Prostate gland (tissue), 2 donors: Measurements from ENCODE around the gene SPATA1. TPM values are rescaled to one million over a fixed set of nuclear protein-coding genes. Genes with fewer than 3 reads are reported as not detected.
"Not testable (repeated sequence)": the region's sequence is repeated elsewhere in the genome, so short reads cannot be mapped to it uniquely, and the experiment has no call there.

Source experiments
- DNase-seq: peaks from one replicate; pipeline ENCODE4 v3.0.0-alpha.2; 2019; ENCODE audit warnings: low spot score
- H3K27ac ChIP-seq, 2 donors: fragments of 200-600 bp; sonication (generic); 2 replicates each; pipeline ENCODE4 v1.5.1; 2017 to 2019
- H3K27me3 ChIP-seq: fragments of 200-600 bp; sonication (generic); replicated peaks from 2 replicates; pipeline ENCODE4 v1.5.1; 2019; ENCODE audit not compliant: insufficient read depth
- H3K36me3 ChIP-seq, 2 donors: fragments of 200-600 bp; sonication (generic); 1 replicate in 1 of 2; 2 replicates in 1 of 2; pipeline versions ENCODE4 v1.5.1 to v1.8.1; 2017 to 2019
- H3K4me1 ChIP-seq: fragments of 200-600 bp; sonication (generic); replicated peaks from 2 replicates; pipeline ENCODE4 v1.5.1; 2019
- H3K4me3 ChIP-seq, 2 donors: fragments of 200-600 bp; sonication (generic); 2 replicates each; pipeline ENCODE4 v1.5.1; 2017 to 2019
- H3K9me3 ChIP-seq: fragments of 200-600 bp; sonication (generic); 2 replicates; pipeline ENCODE4 v1.5.1; 2017
- CTCF ChIP-seq, 4 experiments: fragments of 200-600 bp in 2 of 4; fragments of 450-650 bp in 2 of 4; sonication (generic) in 2 of 4; IDR thresholded peaks; 1 replicate in 3 of 4; 2 replicates in 1 of 4; pipeline ENCODE4 v1.5.1; 2016 to 2019; ENCODE audit warnings: antibody characterized with exemption in 4 of 4, mild to moderate bottlenecking in 2 of 4, moderate library complexity in 2 of 4
- POLR2A ChIP-seq: fragments of 450-650 bp; IDR thresholded peaks from one replicate; pipeline ENCODE4 v1.6.1; 2016; ENCODE audit warnings: antibody characterized with exemption, mild to moderate bottlenecking
- POLR2AphosphoS5 ChIP-seq: sonication (generic); formaldehyde crosslinking; IDR thresholded peaks from one replicate; pipeline ENCODE4 v1.6.1; 2017; ENCODE audit warnings: antibody characterized with exemption
- WGBS: methylation state at CpG from one replicate; pipeline ENCODE4 v1.1.5; 2018; 5-methylcytosine and 5-hydroxymethylcytosine counted together
- intact Hi-C: fragments of 100-400 bp; cut with DNase I; formaldehyde crosslinking; loops from one replicate; pipeline ENCODE4 v1.14.2; 2022
- total RNA-seq, 2 donors: library from RNA; depleted of rRNA; stranded (reverse); fragments of >200 nt; gene quantifications; one replicate each; pipeline ENCODE4 v1.1.0, GENCODE V29; 2016

The SPATA1 gene
- total RNA-seq, 2 donors from 2014 or later, result 0.05 to 3.8 TPM

GRCh38 chr1:84583648-84584047 is 77.5 kb downstream of the SPATA1 start:
- intact Hi-C loops, result no loop called here
- Histone ChIP-seq H3K27me3 (no peaks in the 10 kb centered on the region), H3K4me3 (no peak overlapping the region), H3K9me3 (no peaks in the 10 kb centered on the region), H3K27ac (no peak overlapping the region), H3K4me1 (no peaks in the 10 kb centered on the region), H3K36me3 (no peaks in the 10 kb centered on the region)
- no peak for DNase-seq
- TF ChIP-seq CTCF (IDR thresholded peaks at IDR 0.05), result no peak
- TF ChIP-seq POLR2AphosphoS5, result no peak
- TF ChIP-seq POLR2A, result no peak
- WGBS, result 86% methylated on average over 10 of the region's 10 CpGs

GRCh38 chr1:84584126-84584525 is 77.9 kb downstream of the SPATA1 start:
- Histone ChIP-seq H3K9me3 (no peaks in the 10 kb centered on the region), H3K36me3 (no peaks in the 10 kb centered on the region), H3K4me3 (no peak overlapping the region), H3K27me3 (no peaks in the 10 kb centered on the region), H3K4me1 (no peaks in the 10 kb centered on the region), H3K27ac (no peak overlapping the region)
- WGBS, result 88% methylated on average over 2 of the region's 2 CpGs
- no peak for DNase-seq
- TF ChIP-seq POLR2AphosphoS5, result no peak
- no peak for TF ChIP-seq CTCF (IDR thresholded peaks at IDR 0.05)
- TF ChIP-seq POLR2A, result no peak
- intact Hi-C loops, result no loop called here

GRCh38 chr1:84585803-84586202 is 79.6 kb downstream of the SPATA1 start:
- H3K9me3 ChIP-seq, result no peaks in the 10 kb centered on the region
- no peaks in the 10 kb centered on the region for H3K4me1 ChIP-seq
- H3K27ac ChIP-seq, result no peak overlapping the region
- H3K4me3 ChIP-seq, result no peak overlapping the region
- TF ChIP-seq POLR2AphosphoS5 (no peak), CTCF (IDR thresholded peaks at IDR 0.05) (no peak), POLR2A (no peak)
- no peaks in the 10 kb centered on the region for H3K27me3 ChIP-seq
- no peak for DNase-seq
- H3K36me3 ChIP-seq, result no peaks in the 10 kb centered on the region
- intact Hi-C loops, result no loop called here
- WGBS, result 0% methylated on average over 1 of the region's 1 CpG

- no peak overlapping the region for H3K4me3 ChIP-seq
- H3K27ac ChIP-seq, result no peak overlapping the region
- H3K9me3 ChIP-seq, result no peaks in the 10 kb centered on the region
- DNase-seq, result no peak
- WGBS, result 85% methylated on average over 3 of the region's 3 CpGs
- no peaks in the 10 kb centered on the region for H3K27me3 ChIP-seq
- TF ChIP-seq POLR2A, result no peak
- intact Hi-C loops, result no loop called here
- no peaks in the 10 kb centered on the region for H3K4me1 ChIP-seq
- H3K36me3 ChIP-seq, result no peaks in the 10 kb centered on the region
Measured at GRCh38 chr1:84587099-84587498, 80.9 kb downstream of the SPATA1 start.

GRCh38 chr1:84594959-84595358 is 88.8 kb downstream of the SPATA1 start:
- WGBS, result 97% methylated on average over 2 of the region's 2 CpGs
- H3K27me3 ChIP-seq, intact Hi-C loops, DNase-seq, H3K9me3 ChIP-seq, H3K36me3 ChIP-seq, H3K27ac ChIP-seq, H3K4me1 ChIP-seq, H3K4me3 ChIP-seq: not testable (repeated sequence)

GRCh38 chr1:84597011-84597410 is 90.8 kb downstream of the SPATA1 start:
- WGBS, result 83% methylated on average over 1 of the region's 1 CpG
- no peak for TF ChIP-seq POLR2A
- TF ChIP-seq CTCF (IDR thresholded peaks at IDR 0.05), result no peak
- no peak for TF ChIP-seq POLR2AphosphoS5

More at GRCh38 chr1:84597011-84597410, 90.8 kb downstream of the SPATA1 start:
- no peak overlapping the region for H3K27ac ChIP-seq
- no peaks in the 10 kb centered on the region for H3K4me1 ChIP-seq
- H3K27me3 ChIP-seq, result no peaks in the 10 kb centered on the region
- no peak for DNase-seq
- no peak overlapping the region for H3K4me3 ChIP-seq
- intact Hi-C loops, result no loop called here
- no peaks in the 10 kb centered on the region for H3K36me3 ChIP-seq
- H3K9me3 ChIP-seq, result no peaks in the 10 kb centered on the region
